Panc1 (cell line): ENCODE measurements around the gene OR6C1. TPM values are rescaled to one million over a fixed set of nuclear protein-coding genes. Genes with fewer than 3 reads are reported as not detected.
"Not testable (repeated sequence)": the region's sequence is repeated elsewhere in the genome, so short reads cannot be mapped to it uniquely, and the experiment has no call there.

Experiments used
- ATAC-seq: fragments of 200-7000 bp; cut with Tn5 transposase; 2 replicates; pipeline ENCODE4 v1.9.1; 2020; ENCODE audit warnings: mild to moderate bottlenecking, moderate library complexity
- BruUV-seq: library from RNA; stranded (reverse); fragments of 400-500 nt; replicated peaks from 2 replicates; lab custom pipeline; 2021; lab: Mats Ljungman, UMichigan
- CTCF ChIA-PET: fragments of 300-600 bp; sonication (Branson Sonifier 250); formaldehyde crosslinking; loops from one replicate; lab custom pipeline; 2022; ENCODE audit warnings: antibody characterized with exemption; lab: Charles Lee
- POLR2A ChIA-PET: fragments of 300-600 bp; sonication (Branson Sonifier 250); formaldehyde crosslinking; loops from one replicate; lab custom pipeline; 2022; ENCODE audit warnings: antibody characterized with exemption; lab: Charles Lee
- DNase-seq: peaks from one replicate; pipeline ENCODE4 v3.0.0-alpha.2; 2010; ENCODE audit warnings: low read depth, low spot score
- H3K27ac ChIP-seq: 2 replicates; pipeline ENCODE4 v1.5.1; 2011; ENCODE audit warnings: mild to moderate bottlenecking, low read length, inconsistent platforms
- H3K27me3 ChIP-seq: fragments of 200-500 bp; sonication (Bioruptor generic); 2 replicates; pipeline ENCODE4 v1.6.0; 2014; ENCODE audit warnings: low read length, inconsistent platforms; ENCODE audit not compliant: control insufficient read depth, insufficient read depth
- H3K36me3 ChIP-seq: fragments of 200-500 bp; sonication (Bioruptor generic); 2 replicates; pipeline ENCODE4 v1.5.1; 2014; ENCODE audit warnings: inconsistent platforms, mild to moderate bottlenecking, low read length, moderate library complexity; ENCODE audit not compliant: control insufficient read depth, insufficient read depth
- H3K4me1 ChIP-seq: 2 replicates; pipeline ENCODE4 v1.5.1; 2011; ENCODE audit warnings: inconsistent platforms, mild to moderate bottlenecking, low read length, moderate library complexity; ENCODE audit not compliant: control insufficient read depth, insufficient read depth
- H3K4me3 ChIP-seq, 2 experiments: 2 replicates each; pipeline ENCODE4 v1.5.1; 2011 to 2012; ENCODE audit warnings: low read depth in 2 of 2, low read length in 2 of 2, mild to moderate bottlenecking in 2 of 2, inconsistent platforms in 1 of 2, moderate library complexity in 1 of 2
- H3K9me3 ChIP-seq: fragments of 200-500 bp; sonication (Bioruptor generic); 2 replicates; pipeline ENCODE4 v1.5.1; 2014; ENCODE audit warnings: low read depth, mild to moderate bottlenecking, inconsistent platforms, low read length, moderate library complexity; ENCODE audit not compliant: control insufficient read depth, insufficient read depth
- POLR2AphosphoS5 ChIP-seq: IDR thresholded peaks from 2 replicates; pipeline ENCODE4 v1.6.1; 2012; ENCODE audit warnings: mild to moderate bottlenecking, low read depth, low read length, moderate library complexity
- REST ChIP-seq, 2 experiments: IDR thresholded peaks; 2 replicates each; pipeline ENCODE4 v1.6.1; 2011 to 2012; ENCODE audit warnings: low read depth in 2 of 2, control low read depth in 1 of 2, low read length in 1 of 2, mild to moderate bottlenecking in 1 of 2, moderate library complexity in 1 of 2; ENCODE audit not compliant: insufficient read depth in 1 of 2
- SIN3A ChIP-seq: IDR thresholded peaks from 2 replicates; pipeline ENCODE4 v1.6.1; 2012; ENCODE audit warnings: low read depth, mild to moderate bottlenecking, low read length, moderate library complexity, borderline replicate concordance; ENCODE audit not compliant: insufficient read depth
- TCF7L2 ChIP-seq: IDR thresholded peaks from 2 replicates; pipeline ENCODE4 v1.6.1; 2011; ENCODE audit warnings: mild to moderate bottlenecking, low read depth, low read length, inconsistent platforms
- in situ Hi-C: cut with HindIII; loops from 2 replicates; pipeline ENCODE4 v1.10.0; 2016; ENCODE audit warnings: low sequenced_read_pairs, low pct_unique_long_range_greater_than_20kb
- intact Hi-C: fragments of 100-400 bp; cut with micrococcal nuclease; formaldehyde crosslinking; loops from one replicate; pipeline ENCODE4 v1.10.0; 2022; ENCODE audit not compliant: unreplicated experiment
- total RNA-seq: library from RNA; stranded (reverse); gene quantifications from one replicate; pipeline ENCODE4 v1.2.1, GENCODE V29; 2021; ENCODE audit not compliant: unreplicated experiment
- TF ChIP-seq, protein P1 (sequence below): fragments of 450-650 bp; IDR thresholded peaks from 2 replicates; pipeline ENCODE4 v1.5.1; 2017; ENCODE audit warnings: mild to moderate bottlenecking

OR6C1 gene
- total RNA-seq, 1 experiment from 2014 or later: not detected

DNA sequence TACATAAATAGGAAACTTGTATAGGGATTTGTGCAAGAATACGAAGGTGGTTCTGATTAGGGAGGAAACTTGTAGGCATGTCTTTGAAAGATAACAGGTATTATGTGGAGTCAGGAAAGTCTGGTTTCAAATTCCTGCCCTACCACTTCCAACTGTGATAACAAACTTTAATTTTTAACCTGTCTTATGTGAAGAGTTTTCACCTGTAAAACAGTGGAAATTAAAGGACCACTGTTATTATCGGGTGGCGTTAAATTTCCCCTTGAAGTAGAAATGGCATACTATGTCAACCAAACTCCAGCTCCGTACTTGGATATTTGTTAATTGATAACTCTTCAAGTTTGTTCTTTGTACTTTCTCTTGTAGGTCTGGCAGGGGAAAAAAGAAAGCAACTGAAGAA is 6.1 kb downstream of the OR6C1 start:
- BruUV-seq: no TSS peak
- ATAC-seq (no peak), DNase-seq (no peak)
- no peak for TF ChIP-seq SIN3A
- TF ChIP-seq, protein P1, sequence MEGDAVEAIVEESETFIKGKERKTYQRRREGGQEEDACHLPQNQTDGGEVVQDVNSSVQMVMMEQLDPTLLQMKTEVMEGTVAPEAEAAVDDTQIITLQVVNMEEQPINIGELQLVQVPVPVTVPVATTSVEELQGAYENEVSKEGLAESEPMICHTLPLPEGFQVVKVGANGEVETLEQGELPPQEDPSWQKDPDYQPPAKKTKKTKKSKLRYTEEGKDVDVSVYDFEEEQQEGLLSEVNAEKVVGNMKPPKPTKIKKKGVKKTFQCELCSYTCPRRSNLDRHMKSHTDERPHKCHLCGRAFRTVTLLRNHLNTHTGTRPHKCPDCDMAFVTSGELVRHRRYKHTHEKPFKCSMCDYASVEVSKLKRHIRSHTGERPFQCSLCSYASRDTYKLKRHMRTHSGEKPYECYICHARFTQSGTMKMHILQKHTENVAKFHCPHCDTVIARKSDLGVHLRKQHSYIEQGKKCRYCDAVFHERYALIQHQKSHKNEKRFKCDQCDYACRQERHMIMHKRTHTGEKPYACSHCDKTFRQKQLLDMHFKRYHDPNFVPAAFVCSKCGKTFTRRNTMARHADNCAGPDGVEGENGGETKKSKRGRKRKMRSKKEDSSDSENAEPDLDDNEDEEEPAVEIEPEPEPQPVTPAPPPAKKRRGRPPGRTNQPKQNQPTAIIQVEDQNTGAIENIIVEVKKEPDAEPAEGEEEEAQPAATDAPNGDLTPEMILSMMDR: no peak
- TF ChIP-seq TCF7L2: no peak
- no peak for TF ChIP-seq POLR2AphosphoS5
- TF ChIP-seq REST (IDR thresholded peaks at IDR 0.05; ENCODE audit: insufficient read depth in 1 of 2, low read depth in 2 of 2, low read length in 1 of 2): no peak
- Histone ChIP-seq H3K36me3 (no peaks in the 10 kb centered on the region), H3K9me3 (peaks cover 5% of the 10 kb centered on the region; the same call in 1 of the 2 replicates), H3K4me3 (no peak overlapping the region), H3K27me3 (no peaks in the 10 kb centered on the region), H3K27ac (no peak overlapping the region), H3K4me1 (no peaks in the 10 kb centered on the region)
- POLR2A ChIA-PET: no interaction called here
- intact Hi-C loops (no loop called here), in situ Hi-C loops (no loop called here)
- CTCF ChIA-PET: no interaction called here

DNA sequence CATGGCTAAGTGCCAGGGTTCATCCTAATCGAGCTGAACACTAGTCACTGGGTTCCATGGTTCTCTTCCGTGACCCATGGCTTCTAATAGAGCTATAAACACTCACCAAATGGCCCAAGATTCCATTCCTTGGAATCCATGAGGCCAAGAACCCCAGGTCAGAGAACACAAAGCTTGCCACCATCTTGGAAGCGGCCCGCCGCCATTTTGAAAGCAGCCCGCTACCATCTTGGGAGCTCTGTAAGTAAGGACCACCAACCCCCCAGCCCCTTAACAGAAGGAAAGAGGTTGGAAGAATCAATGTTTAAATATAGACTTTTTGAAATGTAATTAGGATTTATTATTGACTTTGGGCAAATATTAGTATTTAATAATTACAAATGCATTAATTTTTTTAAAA is 11.7 kb downstream of the OR6C1 start:
- CTCF ChIA-PET, ATAC-seq, BruUV-seq, POLR2A ChIA-PET, intact Hi-C loops, H3K9me3 ChIP-seq, H3K4me1 ChIP-seq, H3K4me3 ChIP-seq, H3K27me3 ChIP-seq, H3K27ac ChIP-seq, H3K36me3 ChIP-seq, in situ Hi-C loops, DNase-seq: not testable (repeated sequence)

GRCh38 chr12:55330446-55330845 is 16.3 kb downstream of the OR6C1 start, which contains the start of gene OR6C3:
Gene OR6C3 (plus strand): TSS chr12:55330746. CDS start chr12:55331701, 955 bp downstream.
- intact Hi-C loops: no loop called here
- Histone ChIP-seq H3K36me3 (no peaks in the 10 kb centered on the region), H3K27me3 (no peaks in the 10 kb centered on the region), H3K9me3 (no peaks in the 10 kb centered on the region), H3K4me1 (no peaks in the 10 kb centered on the region), H3K4me3 (no peak within 1 kb of the TSS), H3K27ac (no peak within 1 kb of the TSS)
- DNase-seq (no peak), ATAC-seq (no peak)
- in situ Hi-C loops: no loop called here
- ChIA-PET CTCF (no interaction called here), POLR2A (no interaction called here)
- no peak for TF ChIP-seq SIN3A
- no peak for TF ChIP-seq REST (IDR thresholded peaks at IDR 0.05; ENCODE audit: insufficient read depth in 1 of 2, low read depth in 2 of 2, low read length in 1 of 2)
- TF ChIP-seq TCF7L2: no peak
- TF ChIP-seq, protein P1: no peak
- no TSS peak for BruUV-seq
